ENCODE measurements around the gene TAGLN.

TAGLN gene

DNA sequence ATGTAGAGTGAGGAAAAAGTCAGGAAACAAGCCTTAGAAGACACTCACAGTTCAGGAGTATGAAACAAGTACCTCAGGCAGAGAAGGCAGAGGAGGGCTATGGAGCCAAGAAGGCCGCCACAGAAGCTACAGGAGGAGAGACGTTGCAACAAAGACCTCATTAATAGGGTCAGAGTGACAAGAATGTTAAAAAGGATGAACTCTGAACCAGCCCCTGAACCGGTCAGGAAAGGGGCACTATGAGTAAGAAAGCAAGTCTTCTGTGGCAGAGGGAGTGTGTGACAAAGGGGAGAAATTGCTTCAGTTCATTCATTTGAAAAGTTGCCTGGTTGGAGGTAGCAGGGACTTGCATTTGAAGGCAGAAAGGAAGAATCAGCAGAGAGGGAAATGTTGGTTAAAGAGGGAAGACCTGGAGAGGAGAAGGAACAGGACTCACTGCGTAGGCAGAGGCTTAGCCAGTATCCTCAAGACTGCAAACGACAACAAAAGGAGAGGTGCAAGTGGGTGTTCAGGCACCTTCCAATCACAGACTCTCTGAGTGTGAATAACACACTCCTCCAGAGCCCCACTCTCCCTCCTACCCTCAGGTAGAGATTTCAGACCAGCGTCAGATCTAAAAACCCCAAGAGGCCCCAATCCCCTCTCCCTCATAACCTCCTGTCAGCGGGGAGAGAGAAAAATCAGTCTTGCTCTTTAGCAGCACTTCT lies 15.4 kb downstream of the TAGLN start:
- no peak for DNase-seq (ENCODE audit: low spot score)

- DNase-seq (ENCODE audit: low spot score) = no peak
Measured at GRCh38 chr11:117217141-117218084, 18.2 kb downstream of the TAGLN start.

GRCh38 chr11:117218133-117218915 lies 19.2 kb downstream of the TAGLN start:
- DNase-seq (ENCODE audit: low spot score) = no peak

DNA sequence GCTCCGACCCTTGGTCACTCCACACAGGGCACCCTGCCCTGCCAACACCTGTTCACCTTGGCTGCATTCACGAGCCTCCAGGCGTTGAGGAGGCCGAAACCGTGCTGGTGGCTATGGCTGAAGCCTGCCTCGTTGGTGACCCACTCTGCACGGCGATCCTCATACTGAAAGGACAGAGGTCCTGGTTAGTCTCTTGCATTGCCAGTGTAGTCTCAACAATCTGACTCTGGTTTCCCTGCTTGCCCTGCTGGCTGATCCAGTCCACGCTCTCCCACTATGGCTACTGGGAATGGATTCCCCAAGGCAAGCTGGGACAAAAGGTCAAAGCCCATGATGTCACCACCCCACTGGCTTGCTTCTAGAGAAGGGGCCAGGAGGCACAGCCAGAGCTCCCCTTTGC lies 19.8 kb downstream of the TAGLN start:
- DNase-seq (ENCODE audit: low spot score) = no peak

DNA sequence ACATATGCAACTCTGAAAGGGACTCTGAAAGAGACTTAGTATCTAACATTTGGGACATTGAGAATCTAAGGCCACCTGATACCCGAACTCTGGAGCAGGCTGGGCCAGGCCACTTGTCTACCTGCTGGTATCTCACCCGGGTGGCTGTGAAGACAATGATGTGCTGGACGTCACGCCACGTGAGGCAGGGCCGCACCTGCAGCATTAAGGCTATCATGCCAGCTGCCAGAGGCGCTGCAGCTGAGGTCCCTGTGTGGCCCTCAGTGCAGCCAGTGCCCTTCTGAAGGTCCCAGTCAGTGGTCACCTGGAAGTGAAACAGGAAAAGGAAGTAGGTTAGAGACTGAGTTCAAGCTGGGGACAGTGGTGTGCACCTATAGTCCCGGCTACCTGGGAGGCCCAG lies 20.3 kb downstream of the TAGLN start:
- DNase-seq (ENCODE audit: low spot score) = no peak

DNA sequence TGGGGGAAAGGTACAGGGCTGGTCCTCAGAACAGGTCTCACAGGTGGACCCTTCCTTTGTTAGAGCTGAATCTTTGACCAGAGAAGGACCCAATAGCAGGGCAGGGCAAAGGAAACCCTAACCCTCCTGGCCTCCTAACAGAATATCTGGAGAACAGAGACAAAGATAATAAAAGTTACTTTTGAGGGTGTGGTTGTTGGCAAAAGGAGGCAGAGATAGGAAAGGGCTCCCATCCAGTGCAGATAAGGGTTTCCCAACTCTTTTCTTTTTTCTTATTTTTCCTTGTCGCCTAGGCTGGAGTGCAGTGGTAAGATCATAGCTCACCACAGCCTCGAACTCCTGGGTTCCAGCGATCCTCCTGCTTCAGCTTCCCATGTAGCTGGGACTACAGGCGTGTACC lies 20.8 kb downstream of the TAGLN start:
- DNase-seq (ENCODE audit: low spot score) = no peak

DNA sequence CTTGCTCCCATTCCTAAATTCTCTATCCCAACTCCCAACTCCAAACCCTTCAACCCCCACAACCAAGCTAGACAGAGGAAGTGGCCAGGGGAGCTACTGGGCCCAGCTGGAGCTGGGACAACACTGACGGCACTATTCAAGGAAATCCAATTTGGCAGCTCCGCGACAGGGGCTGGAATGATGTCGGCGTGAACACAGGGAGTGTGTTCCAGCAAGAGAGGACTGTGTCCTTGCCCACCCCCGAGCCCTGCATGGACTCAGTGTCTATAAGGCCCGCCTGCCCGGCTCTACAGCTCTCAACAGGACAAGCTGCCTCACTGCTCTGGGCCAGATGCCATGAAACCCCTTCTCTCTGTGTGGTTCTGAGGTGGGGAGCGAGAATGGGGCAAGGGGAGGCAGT lies 21.4 kb downstream of the TAGLN start:
- DNase-seq (ENCODE audit: low spot score) = no peak

- no peak for DNase-seq (ENCODE audit: low spot score)
Measured at GRCh38 chr11:117220999-117221774, 22.0 kb downstream of the TAGLN start.

- DNase-seq (ENCODE audit: low spot score) = no peak
Measured at GRCh38 chr11:117221775-117222517, 22.8 kb downstream of the TAGLN start.

DNA sequence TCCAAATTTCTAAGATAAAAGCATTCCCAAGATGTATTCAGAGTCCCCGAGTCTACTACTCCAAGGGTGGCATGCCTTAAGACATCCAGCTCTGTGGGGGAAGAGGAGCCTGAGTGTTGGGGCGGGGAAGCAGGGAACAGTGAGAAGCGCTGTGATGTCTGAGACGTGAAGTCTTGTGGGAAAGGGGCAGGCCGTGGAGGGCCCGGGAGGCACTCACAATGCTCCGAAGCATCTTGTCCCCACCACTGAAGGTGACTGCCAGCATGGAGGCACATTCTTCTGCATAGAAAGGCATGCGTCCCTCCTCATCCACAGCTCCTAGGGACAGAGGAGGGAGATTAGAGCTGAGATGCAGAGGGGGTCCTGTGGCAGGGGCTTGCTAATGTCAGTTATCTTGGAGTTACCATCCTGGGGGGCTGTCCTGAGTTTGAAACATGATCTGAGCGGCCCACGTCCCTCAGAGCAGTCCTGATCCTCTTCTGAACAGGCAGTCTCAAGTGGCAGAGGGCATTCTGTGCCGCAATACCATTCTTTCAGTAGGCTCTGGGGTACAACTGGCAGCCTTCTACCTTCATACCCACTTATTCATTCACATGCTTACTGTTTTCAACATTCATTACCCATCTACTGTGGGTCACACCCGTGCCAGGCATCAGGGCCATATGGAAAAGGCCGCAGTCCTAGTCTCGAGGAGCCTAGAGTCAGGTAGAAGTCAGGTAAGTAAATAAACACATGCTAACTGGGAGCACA lies 24.0 kb downstream of the TAGLN start:
- no peak for DNase-seq (ENCODE audit: low spot score)

DNA sequence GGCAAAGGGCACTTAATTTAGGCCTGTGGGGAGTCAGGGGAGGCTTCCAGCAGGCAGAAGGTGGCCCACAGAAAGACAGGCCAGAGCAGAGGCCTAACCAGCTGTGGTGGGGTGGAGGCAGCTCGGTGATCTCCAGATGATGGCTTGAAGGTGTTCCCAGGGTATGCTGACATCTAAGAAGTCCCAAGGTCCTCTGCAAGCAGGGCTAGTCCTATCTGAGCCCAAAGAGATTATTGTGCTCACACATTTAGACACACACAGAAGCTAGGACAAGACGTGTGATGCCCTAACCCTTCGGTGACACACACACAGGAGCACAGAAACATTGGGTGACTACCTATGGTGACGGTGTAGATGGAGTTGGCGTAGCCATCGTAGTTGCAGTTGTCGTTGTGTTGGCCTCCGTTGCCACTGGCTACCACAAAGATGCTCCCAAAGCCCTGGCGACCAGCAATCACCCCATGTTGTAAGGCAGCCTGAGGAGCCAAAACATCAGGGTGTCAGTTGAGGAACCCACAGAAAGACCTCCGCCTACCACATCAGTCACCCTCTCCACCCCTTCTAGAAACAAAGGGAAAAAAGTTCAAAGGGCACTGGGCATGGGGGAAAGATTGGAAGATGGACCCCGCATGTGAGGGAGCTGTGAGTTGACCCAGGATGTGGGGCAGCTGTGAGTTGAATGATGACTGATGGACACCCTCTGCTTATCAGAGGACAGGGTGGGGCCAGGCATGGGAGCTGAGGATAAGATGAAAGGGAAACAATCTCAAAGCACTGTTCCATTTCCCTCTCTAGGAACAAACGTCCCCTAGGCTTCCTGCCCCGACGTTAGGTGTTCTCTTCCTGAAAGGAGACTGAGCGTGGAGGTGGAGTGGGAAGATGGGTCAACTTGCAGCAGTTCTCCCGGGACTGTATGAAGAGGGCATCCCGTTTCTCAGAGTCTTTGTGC lies 24.8 kb downstream of the TAGLN start:
- peak; percentile 61 for DNase-seq (ENCODE audit: low spot score)

GRCh38 chr11:117225553-117226170 lies 26.5 kb downstream of the TAGLN start:
- DNase-seq (ENCODE audit: low spot score) = no peak

DNA sequence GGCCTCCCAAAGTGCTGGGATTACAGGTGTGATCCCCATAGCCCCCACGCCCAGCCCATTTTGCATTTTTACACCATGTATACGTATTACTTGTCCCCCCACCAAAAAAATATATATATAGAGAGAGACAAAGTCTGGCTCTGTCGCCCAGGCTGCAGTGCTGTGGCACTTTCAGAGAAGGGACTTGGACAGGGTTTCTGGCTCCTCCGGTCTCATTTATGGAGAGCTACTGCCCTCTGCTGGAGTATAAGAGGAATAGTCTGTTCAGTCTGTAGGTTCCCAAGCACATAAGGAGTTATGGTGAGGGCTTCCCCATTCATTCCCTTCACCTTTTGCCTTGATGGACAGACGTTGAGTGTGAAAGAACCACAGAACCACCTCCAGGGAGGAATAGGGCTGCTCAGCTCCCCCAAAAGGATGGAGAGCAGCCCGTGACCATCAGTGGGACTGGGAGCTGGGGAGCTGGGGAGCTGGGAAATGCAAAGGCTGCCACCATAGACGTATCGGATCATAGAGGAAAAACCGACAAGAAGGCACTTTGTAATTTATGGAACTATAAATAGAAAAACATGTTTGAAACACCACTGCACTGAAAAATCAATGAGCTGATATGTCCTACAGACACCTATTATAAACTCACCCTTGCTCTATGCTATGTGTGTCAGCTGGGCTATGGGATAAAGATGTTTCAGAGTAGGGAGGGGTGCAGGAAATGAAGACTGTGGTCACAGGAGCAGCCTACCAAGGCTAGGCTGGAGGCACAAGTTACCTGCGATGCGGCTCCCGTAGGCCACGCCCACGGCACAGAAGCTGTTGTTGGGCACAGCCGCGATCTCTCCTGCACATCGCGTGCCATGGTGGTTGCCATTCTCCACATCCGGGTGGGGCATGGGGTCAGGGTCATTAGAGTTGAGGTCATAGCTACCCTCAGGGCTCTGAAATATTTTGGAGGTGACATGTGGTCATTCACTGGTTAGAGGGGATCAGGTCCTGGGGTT lies 27.5 kb downstream of the TAGLN start:
- DNase-seq (ENCODE audit: low spot score) = peak; percentile 91

GRCh38 chr11:117228091-117228490 lies 28.9 kb downstream of the TAGLN start:
- no peak for DNase-seq (ENCODE audit: low spot score)

GRCh38 chr11:117229411-117229810 lies 30.2 kb downstream of the TAGLN start:
- DNase-seq (ENCODE audit: low spot score) = no peak

GRCh38 chr11:117229931-117230285 lies 30.7 kb downstream of the TAGLN start:
- DNase-seq (ENCODE audit: low spot score) = no peak

DNA sequence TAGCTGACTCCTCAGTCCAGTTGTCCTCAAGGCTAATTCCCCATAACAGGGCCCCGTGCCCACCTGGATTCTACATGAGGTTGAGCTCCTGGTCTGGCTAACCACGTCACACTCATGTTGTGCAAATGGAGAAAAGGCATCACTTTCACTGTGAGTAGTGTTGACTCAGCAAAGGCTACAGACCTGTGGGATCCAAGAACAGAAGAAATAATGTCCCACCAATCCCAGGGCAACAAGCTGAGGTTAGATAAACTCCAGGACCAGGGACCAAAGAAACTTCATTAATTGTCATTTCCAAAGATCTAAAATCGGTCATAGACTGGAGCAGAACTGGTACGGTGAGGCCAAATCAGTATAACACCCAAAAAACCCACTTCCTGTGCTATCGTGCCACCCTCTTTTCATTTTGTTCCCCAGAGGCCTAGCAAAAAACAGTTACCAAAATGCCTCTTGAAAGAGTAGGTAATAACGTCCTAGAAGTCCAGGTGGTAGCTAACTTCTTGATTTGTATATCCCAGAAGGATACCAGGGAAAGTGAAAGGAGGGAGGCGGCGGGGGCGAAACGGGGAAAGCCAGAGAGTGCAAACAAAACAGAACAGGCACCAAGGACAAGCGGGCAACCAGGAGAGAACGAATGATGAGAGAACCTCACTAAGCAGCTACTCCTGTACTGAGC lies 31.3 kb downstream of the TAGLN start:
- DNase-seq (ENCODE audit: low spot score) = no peak

Data from hematopoietic multipotent progenitor cell treated with erythropoietin and hydrocortisone succinate and interleukin-3 and kit ligand, for 17 days (in vitro differentiated cells).